ENCODE measurements around the gene FAM110A. TPM values are rescaled to one million over a fixed set of nuclear protein-coding genes. Genes with fewer than 3 reads are reported as not detected.
"Not testable (repeated sequence)": the region's sequence is repeated elsewhere in the genome, so short reads cannot be mapped to it uniquely, and the experiment has no call there.

The FAM110A gene
- total RNA-seq, 2 donors from 2014 or later, result 29.6 to 58.2 TPM

DNA sequence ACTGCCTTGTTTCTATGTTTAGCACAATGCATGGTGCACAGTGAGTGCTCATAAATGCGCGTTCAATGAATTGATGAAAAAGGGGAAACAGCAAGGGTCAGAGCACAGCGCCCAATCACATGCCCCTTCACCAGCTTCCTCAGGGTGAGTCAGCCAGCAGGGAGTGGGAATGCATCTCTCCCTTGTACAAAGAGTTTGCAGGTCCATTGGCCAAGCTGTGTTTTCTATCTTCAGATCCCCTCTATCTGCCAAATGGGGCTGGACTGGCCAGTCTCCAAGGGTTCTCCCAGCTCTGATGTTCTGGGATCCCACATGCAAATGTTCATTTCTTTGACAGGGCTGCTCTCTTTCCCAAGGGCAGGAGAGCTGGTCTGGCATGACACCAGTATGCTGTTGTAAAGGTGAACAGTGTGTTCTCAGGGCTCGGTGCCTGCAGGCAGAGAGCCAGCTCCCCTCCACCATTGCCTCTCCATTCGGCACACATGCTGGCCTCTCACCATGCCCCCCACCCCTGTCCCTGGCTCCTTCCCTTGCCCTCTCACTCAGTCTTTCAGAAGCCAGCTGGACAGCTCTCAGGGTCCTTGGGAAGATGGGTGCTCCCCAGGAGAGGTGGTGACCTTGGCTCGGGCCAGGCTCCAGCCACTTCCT is 57.7 kb downstream of the FAM110A start:
- Mint-ChIP-seq H3K36me3 (no peaks in the 10 kb centered on the region), H3K9me3 (no peaks in the 10 kb centered on the region), H3K4me1 (ENCODE audit: low read depth in 2 of 2) (peaks cover 7 to 9% of the 10 kb centered on the region in 2 donors), H3K27me3 (peaks cover 7 to 23% of the 10 kb centered on the region in 2 donors), H3K4me3 (no peak overlapping the region), H3K27ac (no peak overlapping the region)
- ATAC-seq (no peak), DNase-seq (ENCODE audit: low spot score) (no peak)

DNA sequence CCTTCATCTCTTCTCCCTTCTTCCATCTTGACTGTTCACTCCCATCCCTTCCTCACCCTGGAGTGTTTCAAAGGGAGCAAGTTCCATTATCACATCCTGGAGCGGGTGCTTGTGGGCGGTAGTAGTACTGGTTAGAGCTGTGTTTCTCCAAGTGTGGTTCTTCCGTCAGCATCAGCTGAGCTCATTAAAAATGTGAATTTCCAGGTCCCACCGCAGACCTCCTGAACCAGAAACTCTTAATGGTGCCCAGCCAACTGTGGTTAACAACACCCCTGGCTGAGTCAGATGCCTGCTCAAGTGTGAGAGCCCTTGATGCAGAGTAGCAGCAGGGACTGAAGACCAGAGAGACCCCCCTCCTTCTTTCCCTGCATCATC is 58.2 kb downstream of the FAM110A start:
- Mint-ChIP-seq H3K27me3 (peaks cover 7 to 23% of the 10 kb centered on the region in 2 donors), H3K9me3 (no peaks in the 10 kb centered on the region), H3K36me3 (no peaks in the 10 kb centered on the region), H3K4me1 (ENCODE audit: low read depth in 2 of 2) (peaks cover 7 to 9% of the 10 kb centered on the region in 2 donors), H3K27ac (no peak overlapping the region), H3K4me3 (no peak overlapping the region)
- DNase-seq (ENCODE audit: low spot score), result no peak
- peak in 1 of 2 donors; percentile 54 for ATAC-seq

DNA sequence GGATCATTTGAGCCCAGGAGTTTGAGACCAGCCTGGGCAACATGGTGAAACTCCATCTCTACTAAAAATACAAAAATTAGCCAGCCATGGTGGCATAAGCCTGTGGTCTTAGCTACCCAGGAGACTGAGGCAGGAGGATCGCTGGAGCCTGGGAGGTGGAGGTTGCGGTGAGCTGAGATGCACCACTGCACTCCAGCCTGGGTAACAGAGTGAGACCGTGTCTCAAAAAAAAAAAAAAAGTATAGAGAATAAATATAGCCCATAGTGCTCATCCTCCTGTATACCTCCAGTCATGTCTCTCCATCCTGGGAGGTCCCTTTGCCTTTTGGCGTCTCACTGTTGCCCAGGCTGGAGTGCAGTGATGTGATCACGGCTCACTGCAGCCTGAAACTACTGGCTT is 58.9 kb downstream of the FAM110A start:
- H3K36me3 Mint-ChIP-seq; H3K4me3 Mint-ChIP-seq; DNase-seq (ENCODE audit: low spot score); H3K27ac Mint-ChIP-seq; H3K9me3 Mint-ChIP-seq; ATAC-seq; H3K4me1 Mint-ChIP-seq (ENCODE audit: low read depth in 2 of 2): not testable (repeated sequence)
- peaks cover 7 to 28% of the 10 kb centered on the region in 2 donors for H3K27me3 Mint-ChIP-seq

Other genes starting within 250 kb of the FAM110A start
- gene TCF15, start 223.4 kb upstream of the FAM110A start, total RNA-seq, result under 1 TPM in 1 of 2 donors, not detected in 1; 0.36 TPM
- gene SRXN1, start 180.5 kb upstream of the FAM110A start, total RNA-seq, result 10 to 100 TPM; 19.4 to 30.2 TPM
- not detected for gene SCRT2, start 157.9 kb upstream of the FAM110A start, total RNA-seq
- gene SLC52A3, start 65.2 kb upstream of the FAM110A start, total RNA-seq, result not detected
- gene ANGPT4, start 82.6 kb downstream of the FAM110A start, total RNA-seq, result not detected
- under 1 TPM in 1 of 2 donors, not detected in 1; 0.19 TPM for gene RSPO4, start 168.6 kb downstream of the FAM110A start, total RNA-seq

Measured in natural killer cell treated with Interleukin-12 subunit alpha and Interleukin-12 subunit beta and Interleukin-15 and Interleukin-18, amount 100 ng/mL, for 72 hours (primary cell).